Large intestine (tissue), 3 donors: ENCODE results near the gene TLNRD1. TPM values are rescaled to one million over a fixed set of nuclear protein-coding genes. Genes with fewer than 3 reads are reported as not detected.

Experiments
- DNase-seq, 2 donors: peaks; one replicate each; pipeline versions ENCODE4 v3.0.0 to v3.0.0-alpha.2; 2013
- H3K27ac ChIP-seq: one replicate; pipeline ENCODE4 v1.5.1; 2013; ENCODE audit warnings: low read length
- H3K27me3 ChIP-seq: 2 replicates; pipeline ENCODE4 v1.6.1; 2013; ENCODE audit warnings: low read length; ENCODE audit not compliant: control insufficient read depth, insufficient read depth
- H3K36me3 ChIP-seq: 2 replicates; pipeline ENCODE4 v1.6.1; 2013; ENCODE audit warnings: low read length; ENCODE audit not compliant: control insufficient read depth, insufficient read depth
- H3K4me1 ChIP-seq: one replicate; pipeline ENCODE4 v1.6.1; 2013; ENCODE audit warnings: low read length; ENCODE audit not compliant: control insufficient read depth, insufficient read depth
- H3K4me3 ChIP-seq: one replicate; pipeline ENCODE4 v1.5.1; 2013; ENCODE audit warnings: low read length
- H3K9me3 ChIP-seq: one replicate; pipeline ENCODE4 v1.6.1; 2013; ENCODE audit warnings: mild to moderate bottlenecking, low read depth, low read length, moderate library complexity; ENCODE audit not compliant: control insufficient read depth
- WGBS: methylation state at CpG from one replicate; pipeline ENCODE4 v1.1.5; 2013; ENCODE audit warnings: low lambda C conversion rate; ENCODE audit not compliant: insufficient coverage; 5-methylcytosine and 5-hydroxymethylcytosine counted together
- polyA plus RNA-seq: library from polyadenylated mRNA; unstranded; fragments of 120-200 nt; gene quantifications from one replicate; pipeline ENCODE4 v1.2.1, GENCODE V29; 2013

Gene TLNRD1
- polyA plus RNA-seq, 1 donor: 6.9 TPM

DNA sequence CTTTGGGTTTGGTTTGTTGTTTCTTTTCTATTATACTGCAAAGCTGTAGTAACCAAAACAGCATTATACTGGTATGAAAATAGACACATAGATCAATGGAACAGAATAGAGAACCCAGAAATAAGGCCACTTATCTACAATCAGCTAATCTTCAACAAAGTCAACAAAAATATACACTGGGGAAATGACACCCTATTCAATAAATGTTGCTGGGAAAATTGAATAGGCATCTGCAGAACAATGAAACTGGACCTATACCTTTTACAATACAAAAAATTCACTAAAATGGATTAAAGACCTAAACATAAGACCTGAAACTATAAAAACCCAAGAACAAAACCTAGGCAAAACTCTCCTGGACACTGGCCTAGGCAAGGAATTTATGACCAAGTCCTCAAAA lies 52.9 kb downstream of the TLNRD1 start:
- Histone ChIP-seq H3K27ac (no peak overlapping the region), H3K4me1 (no peaks in the 10 kb centered on the region), H3K9me3 (no peaks in the 10 kb centered on the region), H3K36me3 (no peaks in the 10 kb centered on the region), H3K4me3 (no peak overlapping the region), H3K27me3 (peaks cover 2% of the 10 kb centered on the region)
- no peak for DNase-seq

DNA sequence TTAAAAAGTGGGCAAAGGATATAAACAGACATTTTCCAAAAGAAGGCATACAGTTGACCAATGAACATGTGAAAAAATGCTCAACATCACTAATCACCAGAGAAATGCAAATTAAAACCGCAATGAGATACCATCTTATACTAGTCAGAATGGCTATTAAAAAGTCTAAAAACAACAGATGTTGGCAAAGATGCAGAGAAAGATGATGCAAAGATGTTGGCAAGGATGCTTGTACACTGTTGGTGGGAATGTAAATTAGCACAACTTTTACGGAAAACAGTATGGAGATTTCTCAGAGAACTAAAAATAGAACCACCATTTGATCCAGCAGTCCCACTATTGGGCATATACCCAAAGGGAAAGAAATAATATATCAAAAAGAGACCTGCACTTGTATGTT lies 53.5 kb downstream of the TLNRD1 start:
- Histone ChIP-seq H3K9me3 (no peaks in the 10 kb centered on the region), H3K4me3 (no peak overlapping the region), H3K36me3 (no peaks in the 10 kb centered on the region), H3K27me3 (peaks cover 2% of the 10 kb centered on the region), H3K27ac (no peak overlapping the region), H3K4me1 (no peaks in the 10 kb centered on the region)
- whole genome bisulfite sequencing: 58% methylated on average over 2 of the region's 2 CpGs
- no peak for DNase-seq

Other genes starting within 250 kb of the TLNRD1 start
- 2.5 TPM for gene CEMIP, start 221.6 kb upstream of the TLNRD1 start, polyA plus RNA-seq
- 29.6 TPM for gene MESD, start 11.1 kb upstream of the TLNRD1 start, polyA plus RNA-seq
- 0.25 TPM for gene CFAP161, start 133.3 kb downstream of the TLNRD1 start, polyA plus RNA-seq
- 8.1 TPM for gene IL16, start 196.0 kb downstream of the TLNRD1 start, polyA plus RNA-seq